Loucy (cell line): ENCODE measurements around the gene CD302.
A peak's percentile ranks its signal among the peaks of the same experiment; 100 is the strongest.

Experiments used
- H2AFZ ChIP-seq: fragments of 200-600 bp; sonication (generic); 2 replicates; pipeline ENCODE4 v1.6.0; 2016; ENCODE audit warnings: antibody characterized with exemption, mild to moderate bottlenecking, low read length, moderate library complexity
- H3F3A ChIP-seq: fragments of 200-600 bp; 2 replicates; pipeline ENCODE4 v1.6.0; 2016; ENCODE audit warnings: antibody characterized with exemption, low read depth, mild to moderate bottlenecking
- H3K27me3 ChIP-seq: fragments of 200-600 bp; sonication (generic); 2 replicates; pipeline ENCODE4 v1.6.1; 2014; ENCODE audit warnings: low read length, mild to moderate bottlenecking; ENCODE audit not compliant: insufficient read depth, poor library complexity, severe bottlenecking
- H3K36me3 ChIP-seq: fragments of 200-600 bp; sonication (generic); 2 replicates; pipeline ENCODE4 v1.6.1; 2016; ENCODE audit warnings: low read length; ENCODE audit not compliant: insufficient read depth
- H3K4me1 ChIP-seq: fragments of 200-600 bp; sonication (generic); 2 replicates; pipeline ENCODE4 v1.5.1; 2014; ENCODE audit warnings: low read length, mild to moderate bottlenecking; ENCODE audit not compliant: insufficient read depth, poor library complexity, severe bottlenecking
- H3K4me2 ChIP-seq: fragments of 200-600 bp; sonication (generic); 2 replicates; pipeline ENCODE4 v1.6.0; 2014; ENCODE audit warnings: antibody characterized with exemption, low read length, low read depth, mild to moderate bottlenecking; ENCODE audit not compliant: poor library complexity, severe bottlenecking
- H3K4me3 ChIP-seq: fragments of 200-600 bp; sonication (generic); 2 replicates; pipeline ENCODE4 v1.5.1; 2014; ENCODE audit warnings: low read length, mild to moderate bottlenecking, mixed read lengths; ENCODE audit not compliant: poor library complexity, severe bottlenecking
- H3K79me2 ChIP-seq: fragments of 200-600 bp; sonication (generic); 2 replicates; pipeline ENCODE4 v1.6.1; 2014; ENCODE audit warnings: low read length; ENCODE audit not compliant: insufficient read depth
- H3K9ac ChIP-seq: fragments of 200-600 bp; sonication (generic); 2 replicates; pipeline ENCODE4 v1.6.0; 2014; ENCODE audit warnings: mild to moderate bottlenecking, low read depth, low read length, moderate library complexity; ENCODE audit not compliant: poor library complexity, severe bottlenecking
- H3K9me2 ChIP-seq: fragments of 200-600 bp; sonication (generic); replicated peaks from 2 replicates; pipeline ENCODE4 v1.6.1; 2016; ENCODE audit warnings: low read depth, low read length, mixed read lengths
- H3K9me3 ChIP-seq: fragments of 200-600 bp; sonication (generic); 2 replicates; pipeline ENCODE4 v1.6.1; 2014; ENCODE audit warnings: mild to moderate bottlenecking, antibody characterized with exemption, low read length, low read depth; ENCODE audit not compliant: insufficient read depth
- H4K20me1 ChIP-seq: fragments of 200-600 bp; sonication (generic); 2 replicates; pipeline ENCODE4 v1.6.0; 2014; ENCODE audit warnings: antibody characterized with exemption, low read length, mild to moderate bottlenecking; ENCODE audit not compliant: insufficient read depth, poor library complexity, severe bottlenecking
- EZH2phosphoT487 ChIP-seq: fragments of 200-600 bp; IDR thresholded peaks from 2 replicates; pipeline ENCODE4 v1.6.1; 2018; ENCODE audit warnings: antibody characterized with exemption, mild to moderate bottlenecking, moderate library complexity, borderline replicate concordance
- TF ChIP-seq, protein P1 (sequence below): fragments of 200-600 bp; sonication (generic); conservative IDR thresholded peaks from 2 replicates; pipeline ENCODE4 v1.5.1; 2014; ENCODE audit warnings: mild to moderate bottlenecking, antibody characterized with exemption, low read length

Gene CD302

DNA sequence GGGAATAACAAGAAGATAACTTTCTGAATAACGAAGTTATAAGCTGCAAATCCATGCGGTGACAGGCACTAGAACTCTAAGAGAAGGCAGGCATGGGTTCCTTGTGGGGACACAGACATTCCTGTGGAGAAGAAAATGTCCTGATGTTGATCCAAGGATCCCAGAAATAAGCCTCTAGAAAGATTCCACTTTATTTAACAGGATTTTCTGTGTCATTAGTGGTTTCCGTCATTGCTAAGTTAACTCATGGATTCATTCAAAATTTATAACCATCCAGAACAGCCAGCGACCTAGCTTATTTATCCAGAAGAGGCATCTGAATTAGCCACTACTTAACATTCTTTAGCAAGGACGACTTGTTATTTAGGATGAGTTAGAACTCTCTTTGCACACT, 10.0 kb upstream of the CD302 start:
- Histone ChIP-seq H3K79me2 (no peaks in the 10 kb centered on the region), H2AFZ (no peak overlapping the region), H3K36me3 (no peaks in the 10 kb centered on the region), H3K9ac (no peak overlapping the region), H3K9me3 (no peaks in the 10 kb centered on the region), H4K20me1 (no peaks in the 10 kb centered on the region), H3K4me3 (no peak overlapping the region), H3K4me1 (peaks cover 8% of the 10 kb centered on the region), H3K4me2 (no peak overlapping the region), H3K27me3 (no peaks in the 10 kb centered on the region), H3F3A (no peaks in the 10 kb centered on the region), H3K9me2 (no peaks in the 10 kb centered on the region)
- TF ChIP-seq, protein P1, sequence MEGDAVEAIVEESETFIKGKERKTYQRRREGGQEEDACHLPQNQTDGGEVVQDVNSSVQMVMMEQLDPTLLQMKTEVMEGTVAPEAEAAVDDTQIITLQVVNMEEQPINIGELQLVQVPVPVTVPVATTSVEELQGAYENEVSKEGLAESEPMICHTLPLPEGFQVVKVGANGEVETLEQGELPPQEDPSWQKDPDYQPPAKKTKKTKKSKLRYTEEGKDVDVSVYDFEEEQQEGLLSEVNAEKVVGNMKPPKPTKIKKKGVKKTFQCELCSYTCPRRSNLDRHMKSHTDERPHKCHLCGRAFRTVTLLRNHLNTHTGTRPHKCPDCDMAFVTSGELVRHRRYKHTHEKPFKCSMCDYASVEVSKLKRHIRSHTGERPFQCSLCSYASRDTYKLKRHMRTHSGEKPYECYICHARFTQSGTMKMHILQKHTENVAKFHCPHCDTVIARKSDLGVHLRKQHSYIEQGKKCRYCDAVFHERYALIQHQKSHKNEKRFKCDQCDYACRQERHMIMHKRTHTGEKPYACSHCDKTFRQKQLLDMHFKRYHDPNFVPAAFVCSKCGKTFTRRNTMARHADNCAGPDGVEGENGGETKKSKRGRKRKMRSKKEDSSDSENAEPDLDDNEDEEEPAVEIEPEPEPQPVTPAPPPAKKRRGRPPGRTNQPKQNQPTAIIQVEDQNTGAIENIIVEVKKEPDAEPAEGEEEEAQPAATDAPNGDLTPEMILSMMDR: no peak
- no peak for TF ChIP-seq EZH2phosphoT487

DNA sequence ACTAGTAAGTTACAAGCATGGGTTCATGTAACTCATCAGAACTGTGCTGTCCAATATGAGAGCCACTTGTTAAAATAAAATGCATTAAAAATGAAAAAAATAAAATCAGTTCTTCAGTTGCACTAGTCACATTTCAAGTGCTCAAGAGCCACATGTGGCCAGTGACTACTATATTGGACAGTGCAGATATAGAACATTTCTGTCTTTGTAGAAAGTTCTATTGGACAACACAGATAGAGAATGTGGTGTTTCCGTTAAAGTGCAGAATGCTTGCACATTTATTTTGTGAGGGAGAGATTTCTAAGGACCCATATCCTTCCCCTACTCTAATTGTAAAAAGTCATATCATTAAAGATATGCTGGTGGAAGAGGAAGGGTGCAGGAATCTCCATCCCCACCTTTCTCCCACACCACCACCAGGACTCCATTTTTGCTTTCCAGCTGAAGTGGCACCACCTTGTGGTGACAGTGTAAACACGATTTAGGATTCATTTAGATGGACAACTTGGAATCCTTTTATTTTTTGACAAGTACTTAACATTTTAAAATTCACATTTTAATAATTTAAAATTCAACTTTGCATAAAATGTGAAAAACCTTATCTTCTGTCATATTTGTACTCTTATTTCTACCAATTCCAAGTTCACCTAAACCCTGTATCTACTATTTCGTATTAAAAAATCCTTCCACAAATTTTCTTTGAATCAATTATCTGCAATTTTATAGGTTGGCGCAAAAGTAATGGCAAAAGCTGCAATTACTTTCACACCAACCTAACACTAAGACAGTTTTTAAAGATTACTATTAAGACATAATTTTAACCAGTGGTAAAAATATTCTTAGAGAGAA, 9.4 kb upstream of the CD302 start:
- no peaks in the 10 kb centered on the region for H3K79me2 ChIP-seq
- no peaks in the 10 kb centered on the region for H3K27me3 ChIP-seq
- no peak overlapping the region for H3K4me3 ChIP-seq
- no peaks in the 10 kb centered on the region for H3K36me3 ChIP-seq
- no peaks in the 10 kb centered on the region for H3K9me3 ChIP-seq
- H4K20me1 ChIP-seq: no peaks in the 10 kb centered on the region
- H3K9me2 ChIP-seq: no peaks in the 10 kb centered on the region
- H3K4me2 ChIP-seq: no peak overlapping the region
- H2AFZ ChIP-seq: no peak overlapping the region
- no peak for TF ChIP-seq EZH2phosphoT487
- TF ChIP-seq, protein P1: peak; percentile 90
- H3K4me1 ChIP-seq: peaks cover 2% of the 10 kb centered on the region
- H3K9ac ChIP-seq: no peak overlapping the region
- H3F3A ChIP-seq: no peaks in the 10 kb centered on the region

DNA sequence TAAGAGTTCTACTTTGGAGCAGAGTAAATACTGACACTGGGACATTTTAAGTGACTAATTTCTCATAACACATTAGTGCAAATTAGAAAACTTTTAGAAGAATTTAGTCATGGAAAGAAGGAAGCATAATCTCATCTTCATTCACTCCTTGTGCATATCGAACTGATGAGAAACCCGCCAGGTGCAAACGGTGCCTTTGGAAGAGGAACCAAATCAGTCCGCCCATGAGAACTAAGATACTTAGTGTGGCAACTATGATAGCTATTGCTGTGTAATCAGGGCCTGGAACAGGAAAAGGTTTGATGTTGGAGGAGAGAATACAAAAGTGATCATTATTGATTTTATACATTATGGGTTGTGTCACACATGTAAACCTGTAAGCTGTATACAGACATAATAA, 6.9 kb upstream of the CD302 start:
- TF ChIP-seq EZH2phosphoT487: no peak
- TF ChIP-seq, protein P1: no peak
- H3K9ac ChIP-seq: no peak overlapping the region
- no peaks in the 10 kb centered on the region for H3K79me2 ChIP-seq

More for the DNA sequence above, 6.9 kb upstream of the CD302 start:
- Histone ChIP-seq H3K27me3 (no peaks in the 10 kb centered on the region), H3K36me3 (no peaks in the 10 kb centered on the region), H3K4me2 (no peak overlapping the region), H2AFZ (no peak overlapping the region), H3K9me3 (no peaks in the 10 kb centered on the region), H3F3A (no peaks in the 10 kb centered on the region), H3K9me2 (no peaks in the 10 kb centered on the region), H4K20me1 (no peaks in the 10 kb centered on the region), H3K4me3 (no peak overlapping the region), H3K4me1 (peaks cover 5% of the 10 kb centered on the region)
